Body of pancreas (tissue), 4 donors: ENCODE measurements around the gene HNRNPA0.

Source experiments
- CTCF ChIP-seq, 7 experiments: fragments of 450-650 bp in 4 of 7; fragments of 200-600 bp in 3 of 7; sonication (generic) in 3 of 7; IDR thresholded peaks; one replicate each; pipeline ENCODE4 v1.5.1; 2016 to 2019; ENCODE audit warnings: antibody characterized with exemption in 7 of 7
- POLR2A ChIP-seq, 3 donors: fragments of 450-650 bp; IDR thresholded peaks; one replicate each; pipeline ENCODE4 v1.6.1; 2016; ENCODE audit warnings: antibody characterized with exemption in 3 of 3, mild to moderate bottlenecking in 2 of 3

DNA sequence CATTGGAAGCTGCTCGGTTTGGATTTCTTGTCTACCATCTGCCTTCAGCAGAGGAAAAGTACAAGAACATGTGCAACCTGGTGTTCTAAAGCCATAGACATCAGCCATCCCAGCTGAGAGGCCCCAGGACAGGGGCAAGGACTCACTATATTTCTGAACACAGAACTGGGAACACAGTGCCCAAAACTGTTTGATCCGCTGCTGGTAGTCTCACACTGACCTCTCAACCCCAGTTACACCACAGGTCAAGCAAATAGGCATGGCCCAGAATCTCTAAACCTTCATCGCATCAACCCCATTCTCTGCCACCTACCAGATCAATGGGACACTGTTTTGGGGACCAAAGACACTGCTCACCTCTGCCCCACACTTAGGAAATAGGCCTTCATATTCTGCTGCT, 20.2 kb downstream of the HNRNPA0 start:
- TF ChIP-seq POLR2A (IDR thresholded peaks at IDR 0.05), result no peak
- TF ChIP-seq CTCF (IDR thresholded peaks at IDR 0.05), result no peak
